ENCODE data around the gene GPATCH3. TPM values are rescaled to one million over a fixed set of nuclear protein-coding genes. Genes with fewer than 3 reads are reported as not detected.

GPATCH3 gene
- total RNA-seq, 2 donors from 2014 or later, result 6.2 to 8.3 TPM

GRCh38 chr1:26945728-26946127 lies 45.5 kb upstream of the GPATCH3 start:
- Histone ChIP-seq H3K4me3 (no peak overlapping the region), H3K27me3 (no peaks in the 10 kb centered on the region), H3K9me3 (no peaks in the 10 kb centered on the region), H3K4me1 (peaks cover 0 to 40% of the 10 kb centered on the region in 2 donors), H3K36me3 (peaks cover 61% of the 10 kb centered on the region), H3K27ac (peak overlapping the region; percentile 51 to 66)
- DNase-seq (ENCODE audit: low spot score), result no peak
- no peak for TF ChIP-seq CTCF (IDR thresholded peaks at IDR 0.05)

DNA sequence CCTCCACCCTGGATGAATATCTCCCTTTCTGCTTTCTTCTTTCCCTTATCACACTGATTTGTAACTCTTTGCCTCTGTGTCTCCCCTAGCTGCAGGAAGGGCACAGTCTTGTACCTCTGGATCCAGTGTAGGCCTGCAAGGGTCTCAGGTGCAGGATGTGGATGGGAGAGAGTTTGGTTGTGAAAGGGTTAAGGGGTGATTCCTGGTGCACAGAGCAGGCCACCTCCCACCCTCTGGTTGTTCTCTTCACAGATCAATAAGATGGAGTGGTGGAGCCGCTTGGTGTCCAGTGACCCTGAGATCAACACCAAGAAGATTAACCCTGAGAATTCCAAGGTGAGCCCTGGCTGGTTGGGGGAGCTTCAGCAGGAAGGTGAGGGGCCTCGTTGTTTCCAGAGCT lies 44.9 kb upstream of the GPATCH3 start:
- peaks cover 61% of the 10 kb centered on the region for H3K36me3 ChIP-seq
- no peak overlapping the region for H3K4me3 ChIP-seq
- H3K27ac ChIP-seq, result peak overlapping the region; percentile 51 to 66
- no peaks in the 10 kb centered on the region for H3K27me3 ChIP-seq
- TF ChIP-seq CTCF (IDR thresholded peaks at IDR 0.05), result no peak
- peaks cover 0 to 34% of the 10 kb centered on the region in 2 donors for H3K4me1 ChIP-seq
- H3K9me3 ChIP-seq, result no peaks in the 10 kb centered on the region
- DNase-seq (ENCODE audit: low spot score), result no peak

- DNase-seq (ENCODE audit: low spot score), result no peak
- no peak overlapping the region for H3K27ac ChIP-seq
- H3K9me3 ChIP-seq, result no peaks in the 10 kb centered on the region
- no peaks in the 10 kb centered on the region for H3K27me3 ChIP-seq
- TF ChIP-seq CTCF (IDR thresholded peaks at IDR 0.05), result no peak
- H3K4me3 ChIP-seq, result no peak overlapping the region
- peaks cover 0 to 33% of the 10 kb centered on the region in 2 donors for H3K4me1 ChIP-seq
- peaks cover 61% of the 10 kb centered on the region for H3K36me3 ChIP-seq
Measured at GRCh38 chr1:26942656-26943055, 42.4 kb upstream of the GPATCH3 start.

DNA sequence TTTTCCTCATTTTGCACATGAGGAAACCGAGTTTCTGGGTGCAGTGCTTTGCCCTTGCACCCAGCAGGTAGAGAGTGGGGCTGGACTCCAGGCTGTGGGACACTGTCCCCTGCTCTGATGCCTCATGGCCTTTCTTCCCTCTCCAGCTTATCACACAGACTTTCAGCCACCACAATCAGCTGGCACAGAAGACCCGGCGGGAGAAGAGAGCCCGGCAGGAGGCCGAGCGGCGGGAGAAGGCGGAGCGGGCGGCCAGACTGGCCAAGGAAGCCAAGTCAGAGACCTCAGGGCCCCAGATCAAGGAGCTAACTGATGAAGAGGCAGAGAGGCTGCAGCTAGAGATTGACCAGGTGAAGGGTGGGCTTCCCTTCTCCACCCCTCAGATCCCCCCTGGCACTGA lies 41.0 kb upstream of the GPATCH3 start:
- no peaks in the 10 kb centered on the region for H3K9me3 ChIP-seq
- H3K4me1 ChIP-seq, result peaks cover 0 to 33% of the 10 kb centered on the region in 2 donors
- no peak overlapping the region for H3K4me3 ChIP-seq
- no peak for DNase-seq (ENCODE audit: low spot score)
- H3K27ac ChIP-seq, result no peak overlapping the region
- TF ChIP-seq CTCF (IDR thresholded peaks at IDR 0.05), result no peak
- H3K27me3 ChIP-seq, result no peaks in the 10 kb centered on the region
- H3K36me3 ChIP-seq, result peaks cover 51% of the 10 kb centered on the region

DNA sequence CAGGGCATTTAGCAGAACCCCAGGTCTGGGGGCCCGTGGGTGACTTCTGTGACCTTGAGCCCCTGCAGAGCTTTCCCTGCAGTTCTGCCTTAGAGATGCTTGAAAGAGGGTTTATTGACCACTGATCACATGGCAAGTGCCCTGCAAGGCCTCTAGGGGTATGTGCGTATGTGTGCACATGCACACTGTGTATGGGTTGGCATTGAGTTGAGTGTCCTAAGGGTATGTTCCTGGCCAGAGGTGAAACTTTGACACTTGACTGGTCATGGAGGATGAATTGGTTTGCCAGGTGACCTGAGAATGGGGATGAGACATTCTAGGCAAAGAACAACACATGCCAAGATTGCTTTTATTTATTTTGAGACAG lies 38.4 kb upstream of the GPATCH3 start:
- no peak for DNase-seq (ENCODE audit: low spot score)
- TF ChIP-seq CTCF (IDR thresholded peaks at IDR 0.05), result no peak
- no peaks in the 10 kb centered on the region for H3K27me3 ChIP-seq
- H3K9me3 ChIP-seq, result no peaks in the 10 kb centered on the region
- H3K4me3 ChIP-seq, result no peak overlapping the region
- peak overlapping the region; percentile 61 to 67 for H3K27ac ChIP-seq
- peaks cover 26% of the 10 kb centered on the region for H3K36me3 ChIP-seq
- H3K4me1 ChIP-seq, result peaks cover 0 to 22% of the 10 kb centered on the region in 2 donors

DNA sequence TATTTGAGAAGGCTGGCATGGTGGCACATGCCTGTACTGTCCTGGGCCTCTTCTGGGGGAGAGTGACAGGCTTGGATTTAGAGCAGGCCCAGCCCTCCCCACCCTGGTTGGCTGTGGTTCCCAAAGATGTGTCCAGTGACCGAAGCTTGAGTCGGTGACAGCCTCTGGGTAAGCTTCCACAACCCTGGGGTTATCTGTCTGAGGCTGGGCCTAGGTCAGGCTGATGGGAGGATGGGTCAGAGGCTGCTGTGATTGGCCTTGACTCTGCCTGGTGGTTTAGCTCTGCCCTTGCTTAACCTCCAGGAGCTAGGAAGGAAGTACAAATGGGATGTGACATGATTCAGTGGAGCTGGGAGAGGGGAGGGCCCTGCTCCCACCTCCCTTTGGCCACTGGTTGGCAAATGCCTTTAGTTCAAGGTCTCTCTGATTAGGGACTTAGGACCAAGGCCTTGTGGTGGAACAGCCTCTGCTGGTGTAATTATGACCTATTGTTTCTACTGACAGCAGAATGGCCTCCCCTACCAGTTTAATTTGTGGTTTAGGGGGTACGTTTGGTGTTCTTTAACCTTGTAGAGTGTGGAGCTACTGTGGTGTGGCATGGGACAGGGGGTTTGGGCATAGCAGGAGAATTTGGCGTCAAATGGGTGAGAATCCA lies 37.9 kb upstream of the GPATCH3 start:
- H3K4me3 ChIP-seq, result no peak overlapping the region
- H3K27ac ChIP-seq, result peak overlapping the region; percentile 61 to 67
- no peak for DNase-seq (ENCODE audit: low spot score)
- peaks cover 0 to 22% of the 10 kb centered on the region in 2 donors for H3K4me1 ChIP-seq
- H3K9me3 ChIP-seq, result no peaks in the 10 kb centered on the region
- TF ChIP-seq CTCF (IDR thresholded peaks at IDR 0.05), result no peak
- peaks cover 21% of the 10 kb centered on the region for H3K36me3 ChIP-seq
- no peaks in the 10 kb centered on the region for H3K27me3 ChIP-seq
